ENCODE results near the gene DNAH9. TPM values are rescaled to one million over a fixed set of nuclear protein-coding genes. Genes with fewer than 3 reads are reported as not detected.

DNAH9 gene
- total RNA-seq, 1 donor from 2014 or later = not detected

DNA sequence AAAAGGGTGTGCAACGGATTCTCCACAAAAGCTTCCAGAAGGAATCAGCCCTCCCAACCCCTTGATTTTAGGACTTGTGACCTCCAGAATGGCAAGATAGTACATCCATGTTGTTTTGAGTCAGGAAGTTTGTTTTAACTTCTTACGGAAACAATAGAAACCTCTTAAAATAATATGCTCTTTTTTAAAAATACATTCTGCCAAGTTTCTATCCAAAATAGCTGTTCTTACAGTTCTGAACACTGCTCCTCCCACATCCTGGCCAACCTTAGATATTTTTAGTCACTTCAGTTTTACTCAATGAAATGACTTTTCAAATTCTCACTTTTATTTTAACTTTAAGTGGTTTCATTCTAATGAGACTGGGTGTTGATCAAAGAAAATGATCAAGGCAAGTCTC, 242.6 kb downstream of the DNAH9 start:
- intact Hi-C loops (cut with micrococcal nuclease) = no loop called here

GRCh38 chr17:11848330-11848729, 250.1 kb downstream of the DNAH9 start:
- intact Hi-C loops (cut with micrococcal nuclease) = no loop called here

DNA sequence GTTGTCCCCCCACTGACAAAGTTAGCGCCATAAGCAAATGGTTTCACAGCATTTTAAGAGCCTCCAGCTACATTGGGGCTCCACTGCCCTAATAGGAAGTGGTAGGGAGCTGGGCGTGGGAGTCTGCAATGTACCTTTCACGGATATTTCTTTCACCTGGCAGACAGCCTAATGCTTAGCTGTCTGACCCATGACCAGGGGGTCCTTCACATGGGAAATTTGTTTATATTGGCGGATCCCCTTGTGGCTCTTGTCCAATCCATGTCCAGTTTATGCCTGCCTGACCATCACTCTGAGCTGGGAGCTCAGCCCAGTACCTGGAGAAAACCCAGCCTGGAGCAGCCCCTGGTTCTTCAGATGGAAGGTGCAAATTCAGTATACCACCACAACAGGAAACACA, 254.0 kb downstream of the DNAH9 start:
- intact Hi-C loops (cut with micrococcal nuclease) = no loop called here

- intact Hi-C loops (cut with micrococcal nuclease) = no loop called here
Measured at GRCh38 chr17:11852912-11853311, 254.6 kb downstream of the DNAH9 start.

- intact Hi-C loops (cut with micrococcal nuclease) = no loop called here
Measured at GRCh38 chr17:11853321-11854151, 255.3 kb downstream of the DNAH9 start.

GRCh38 chr17:11855306-11855705, 257.0 kb downstream of the DNAH9 start:
- intact Hi-C loops (cut with micrococcal nuclease) = no loop called here

DNA sequence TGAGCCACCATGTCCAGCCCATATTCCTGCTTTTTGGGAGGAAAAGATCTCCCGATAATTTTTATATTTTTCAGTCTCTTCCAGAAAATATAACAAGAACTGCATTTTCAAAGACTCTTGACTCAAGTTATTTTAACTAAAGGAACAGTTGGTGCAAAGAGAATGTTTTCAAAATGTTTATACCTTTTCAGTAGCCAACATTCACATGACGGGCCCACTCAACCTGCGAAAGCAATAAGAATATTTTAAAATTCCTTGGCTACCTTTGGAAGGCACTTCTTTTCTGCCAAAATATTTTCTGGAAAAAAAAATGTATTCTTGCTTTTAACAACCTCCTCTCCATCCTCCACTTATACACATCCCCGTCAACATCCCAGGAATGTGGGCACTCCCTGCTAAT, 258.7 kb downstream of the DNAH9 start:
- intact Hi-C loops (cut with micrococcal nuclease) = no loop called here

DNA sequence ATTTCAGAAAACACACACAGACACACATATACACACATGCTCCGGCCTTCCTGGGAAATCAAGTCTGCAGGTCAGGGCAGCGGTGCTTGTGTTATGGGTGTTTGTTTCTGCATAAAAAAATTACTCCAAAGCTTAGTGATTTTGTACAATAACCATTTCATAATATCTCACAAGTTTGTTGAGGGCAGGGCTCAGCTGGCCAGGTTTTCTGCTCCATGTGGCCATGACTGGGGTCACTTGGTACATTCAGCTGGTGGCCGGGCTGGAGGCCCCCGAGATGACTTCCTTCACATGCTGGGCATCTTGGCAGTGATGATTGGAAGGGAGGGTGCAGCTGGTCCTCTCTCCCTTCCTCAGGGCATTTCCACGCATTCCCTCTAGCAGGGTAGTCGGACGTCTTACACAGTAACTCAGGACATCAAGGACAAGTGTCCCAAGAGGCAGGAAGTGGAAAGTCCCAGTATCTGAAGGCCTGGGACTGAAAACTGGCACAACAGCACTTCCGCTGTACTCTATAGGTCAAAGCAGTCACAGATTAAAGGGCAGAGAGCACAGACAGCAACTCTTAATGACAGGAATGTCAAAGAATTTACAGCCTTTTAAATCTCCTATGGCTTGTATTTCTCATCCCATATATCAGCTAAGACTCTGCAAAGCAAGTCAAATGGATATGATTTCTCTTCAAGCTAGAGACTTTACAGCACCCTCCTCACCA, 271.6 kb downstream of the DNAH9 start:
- intact Hi-C loops (cut with micrococcal nuclease) = no loop called here

- intact Hi-C loops (cut with micrococcal nuclease) = no loop called here
Measured at GRCh38 chr17:11871773-11872172, 273.5 kb downstream of the DNAH9 start.

GRCh38 chr17:11874756-11875155, 276.5 kb downstream of the DNAH9 start:
- intact Hi-C loops (cut with micrococcal nuclease) = no loop called here

GRCh38 chr17:11880714-11881113, 282.4 kb downstream of the DNAH9 start:
- intact Hi-C loops (cut with micrococcal nuclease) = no loop called here

- intact Hi-C loops (cut with micrococcal nuclease) = no loop called here
Measured at GRCh38 chr17:11882716-11883115, 284.4 kb downstream of the DNAH9 start.

DNA sequence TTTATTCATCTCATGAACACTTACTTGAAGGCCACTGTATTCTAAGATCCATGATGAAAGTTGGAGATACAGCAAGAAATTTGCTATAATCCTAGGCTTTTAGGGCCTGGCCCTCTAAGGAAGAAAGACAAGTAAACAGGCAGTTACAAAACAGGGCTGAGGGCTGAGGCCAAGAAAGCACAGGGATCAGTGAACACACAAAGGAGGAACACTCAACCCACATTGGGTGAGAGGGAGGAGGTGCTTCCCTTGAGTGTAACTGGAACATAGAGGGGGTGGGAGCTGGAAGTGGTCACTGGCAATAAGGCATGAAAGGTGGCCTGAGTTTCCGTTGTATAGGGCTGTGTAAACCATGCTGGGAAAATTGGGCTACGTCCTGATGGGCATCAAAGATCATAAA, 286.8 kb downstream of the DNAH9 start:
- intact Hi-C loops (cut with micrococcal nuclease) = no loop called here

DNA sequence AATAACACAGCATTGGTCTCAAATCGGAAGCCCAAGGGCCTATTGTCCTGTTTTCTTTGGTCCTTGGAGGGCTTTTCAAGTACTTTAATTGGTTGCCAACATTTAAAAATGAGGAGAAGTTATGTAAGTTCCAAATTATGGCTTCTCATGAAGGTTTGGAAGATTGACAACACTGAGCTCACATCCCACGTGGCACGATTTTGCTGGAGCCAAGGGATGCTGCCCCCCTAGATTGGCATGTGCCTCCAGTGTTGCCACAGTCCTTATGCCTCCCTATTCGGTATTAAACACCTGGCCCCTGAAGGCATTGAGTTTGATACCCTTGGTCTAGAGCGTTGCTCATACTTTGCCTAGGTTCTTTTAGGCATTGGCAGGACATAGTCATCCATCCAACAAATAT, 291.0 kb downstream of the DNAH9 start:
- intact Hi-C loops (cut with micrococcal nuclease) = no loop called here

DNA sequence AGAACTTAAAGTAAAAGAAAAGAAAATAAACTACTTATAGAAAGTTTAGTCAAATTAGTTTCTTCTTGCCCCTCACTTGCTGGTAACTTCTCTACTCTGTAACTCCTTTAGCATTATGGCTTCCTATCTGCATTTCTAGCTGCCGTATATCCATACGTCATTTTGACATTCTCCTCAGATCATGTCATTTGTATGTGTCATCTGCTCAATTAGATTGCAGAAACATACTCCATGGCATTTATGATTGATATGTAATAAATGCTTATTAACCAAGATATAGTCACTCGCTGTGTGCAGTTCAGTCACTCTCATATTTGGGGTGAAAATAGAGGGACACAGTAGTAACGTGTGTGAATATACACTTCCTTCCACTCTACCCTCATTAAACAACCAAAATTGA, 295.6 kb downstream of the DNAH9 start:
- intact Hi-C loops (cut with micrococcal nuclease) = no loop called here

- intact Hi-C loops (cut with micrococcal nuclease) = no loop called here
Measured at GRCh38 chr17:11896199-11896598, 297.9 kb downstream of the DNAH9 start.

DNA sequence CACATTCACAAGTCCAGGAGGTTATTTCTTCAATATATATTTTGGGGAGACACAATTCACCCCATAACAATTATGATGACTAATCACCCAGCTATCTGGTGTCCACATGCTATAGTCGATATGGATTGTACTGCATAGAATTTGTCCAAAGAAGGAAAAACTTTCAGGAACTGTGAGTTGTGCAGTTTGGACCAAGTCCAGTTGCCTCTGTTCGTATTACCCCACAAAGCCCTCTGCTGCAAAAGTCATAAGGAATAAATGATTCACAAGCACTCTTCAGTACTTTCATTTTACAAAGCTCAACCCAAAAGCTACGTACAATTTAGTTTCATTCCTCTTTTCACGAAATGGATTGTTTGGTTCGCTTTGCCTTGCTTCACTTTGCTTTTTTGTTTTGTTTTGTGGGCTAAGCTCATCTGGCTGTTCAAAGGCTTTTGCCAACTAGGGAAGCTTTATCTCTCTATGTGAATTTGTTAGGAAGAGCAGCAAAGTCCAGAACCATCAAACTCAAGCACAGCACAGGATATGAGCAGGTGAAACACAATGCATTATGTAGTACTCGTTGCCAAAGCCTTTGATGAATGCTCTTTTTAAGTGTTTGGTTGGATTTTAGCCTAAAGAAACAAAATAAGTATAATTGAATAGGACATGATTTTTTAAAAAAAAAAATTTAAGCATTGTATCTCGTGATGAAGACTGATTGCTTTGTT, 300.4 kb downstream of the DNAH9 start:
- intact Hi-C loops (cut with micrococcal nuclease) = no loop called here

GRCh38 chr17:11899537-11899942, 301.3 kb downstream of the DNAH9 start:
- intact Hi-C loops (cut with micrococcal nuclease) = no loop called here

GRCh38 chr17:11900041-11900476, 301.8 kb downstream of the DNAH9 start:
- intact Hi-C loops (cut with micrococcal nuclease) = no loop called here

DNA sequence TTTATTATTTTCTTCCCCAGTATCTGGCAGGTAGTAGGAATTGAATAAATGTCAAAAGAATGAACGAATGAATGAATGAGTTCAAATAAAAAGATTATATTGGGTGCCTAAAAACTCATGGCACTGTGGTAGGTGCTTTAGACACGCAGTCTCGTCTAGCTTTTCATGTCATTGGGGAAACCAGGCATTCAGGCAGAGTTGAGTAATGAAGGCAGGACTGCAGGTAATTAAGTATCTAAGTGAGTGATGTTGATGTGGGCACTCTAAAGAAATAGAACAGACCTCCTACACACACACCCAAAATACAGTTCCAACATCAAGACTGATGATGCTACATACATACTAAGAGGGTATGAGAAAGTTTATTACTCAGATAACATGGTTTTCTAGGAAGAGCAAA, 302.4 kb downstream of the DNAH9 start:
- intact Hi-C loops (cut with micrococcal nuclease) = no loop called here

GRCh38 chr17:11901931-11902330, 303.7 kb downstream of the DNAH9 start:
- intact Hi-C loops (cut with micrococcal nuclease) = no loop called here

DNA sequence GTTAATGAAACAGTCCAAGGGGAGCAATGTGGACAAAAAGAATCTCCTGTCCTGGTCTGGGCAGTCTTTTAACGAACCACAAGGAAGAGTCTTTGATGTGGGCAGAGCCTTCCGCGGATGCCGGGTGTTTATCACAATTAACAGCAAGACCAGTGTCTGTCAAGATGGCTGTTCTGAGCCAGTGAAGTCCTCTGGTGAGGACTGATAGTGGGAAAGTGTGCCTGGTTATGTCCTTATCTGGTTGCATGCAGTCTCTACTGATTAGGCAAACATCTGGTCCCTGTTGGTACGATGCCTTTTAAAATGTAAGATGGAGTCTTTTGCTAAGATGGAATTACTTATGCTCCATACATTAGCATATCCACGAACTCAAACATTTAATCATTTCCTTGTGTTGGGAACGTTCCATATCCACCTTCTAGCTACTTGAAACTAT, 310.5 kb downstream of the DNAH9 start:
- intact Hi-C loops (cut with micrococcal nuclease) = no loop called here

Data from T-helper 2 cell treated with Interferon-gamma antibody and Interleukin-4, amounts not matched to agents 100 ng/mL and 5 ng/mL, for 36 hours (primary cell).